Liver (tissue), 9 donors: Measurements from ENCODE around the gene AMT. TPM values are rescaled to one million over a fixed set of nuclear protein-coding genes. Genes with fewer than 3 reads are reported as not detected.

Experiments used
- DNase-seq: peaks from one replicate; pipeline ENCODE4 v3.0.0-alpha.2; 2017; ENCODE audit warnings: low spot score
- H3K27ac ChIP-seq, 2 donors: one replicate each; pipeline ENCODE4 v1.7.0; 2013; ENCODE audit warnings: inconsistent platforms in 2 of 2, low read length in 2 of 2, control low read depth in 1 of 2, low read depth in 1 of 2, mild to moderate bottlenecking in 1 of 2
- H3K27me3 ChIP-seq, 4 donors: one replicate each; pipeline versions ENCODE4 v1.6.1 to v1.7.0; 2013; ENCODE audit warnings: low read length in 3 of 4, inconsistent platforms in 1 of 4, mild to moderate bottlenecking in 1 of 4, moderate library complexity in 1 of 4; ENCODE audit not compliant: control insufficient read depth in 4 of 4, insufficient read depth in 4 of 4
- H3K36me3 ChIP-seq, 4 donors: one replicate each; pipeline versions ENCODE4 v1.6.1 to v1.7.0; 2013; ENCODE audit warnings: low read length in 3 of 4, mild to moderate bottlenecking in 3 of 4, low read depth in 1 of 4, moderate library complexity in 1 of 4; ENCODE audit not compliant: control insufficient read depth in 4 of 4, insufficient read depth in 3 of 4
- H3K4me1 ChIP-seq, 4 donors: one replicate each; pipeline versions ENCODE4 v1.6.1 to v1.7.0; 2013; ENCODE audit warnings: low read length in 3 of 4, mild to moderate bottlenecking in 3 of 4, moderate library complexity in 1 of 4; ENCODE audit not compliant: control insufficient read depth in 4 of 4, insufficient read depth in 4 of 4
- H3K4me3 ChIP-seq, 3 donors: one replicate each; pipeline versions ENCODE4 v1.6.1 to v1.7.0; 2013; ENCODE audit warnings: low read length in 3 of 3, control low read depth in 1 of 3, low read depth in 1 of 3, mild to moderate bottlenecking in 1 of 3
- H3K9ac ChIP-seq, 2 donors: one replicate each; pipeline ENCODE4 v1.7.0; 2013; ENCODE audit warnings: low read length in 2 of 2, mild to moderate bottlenecking in 2 of 2, moderate library complexity in 2 of 2, control low read depth in 1 of 2, low read depth in 1 of 2
- H3K9me3 ChIP-seq, 4 donors: one replicate each; pipeline versions ENCODE4 v1.6.1 to v1.7.0; 2013; ENCODE audit warnings: low read length in 3 of 4; ENCODE audit not compliant: control insufficient read depth in 4 of 4
- EGR1 ChIP-seq, 2 donors: IDR thresholded peaks; 2 replicates each; pipeline ENCODE4 v1.6.1; 2016 to 2018; ENCODE audit warnings: antibody characterized with exemption in 2 of 2, low read depth in 2 of 2
- FOXA1 ChIP-seq: IDR thresholded peaks from 2 replicates; pipeline ENCODE4 v1.6.1; 2016; ENCODE audit warnings: antibody characterized with exemption
- FOXA2 ChIP-seq: IDR thresholded peaks from 2 replicates; pipeline ENCODE4 v1.6.1; 2016; ENCODE audit warnings: antibody characterized with exemption
- GABPA ChIP-seq, 2 donors: IDR thresholded peaks in 1 of 2; conservative IDR thresholded peaks in 1 of 2; 2 replicates each; pipeline ENCODE4 v1.6.1; 2016; ENCODE audit warnings: antibody characterized with exemption in 2 of 2, mild to moderate bottlenecking in 1 of 2, moderate library complexity in 1 of 2
- HNF4A ChIP-seq, 2 donors: conservative IDR thresholded peaks; 2 replicates each; pipeline ENCODE4 v1.6.1; 2016; ENCODE audit warnings: antibody characterized with exemption in 2 of 2, mild to moderate bottlenecking in 2 of 2
- HNF4G ChIP-seq: IDR thresholded peaks from 2 replicates; pipeline ENCODE4 v1.6.1; 2016; ENCODE audit warnings: antibody characterized with exemption
- JUND ChIP-seq, 2 donors: IDR thresholded peaks; 2 replicates each; pipeline ENCODE4 v1.6.1; 2016; ENCODE audit warnings: antibody characterized with exemption in 2 of 2
- MAX ChIP-seq: IDR thresholded peaks from 2 replicates; pipeline ENCODE4 v1.6.1; 2016; ENCODE audit warnings: antibody characterized with exemption
- NR2F2 ChIP-seq: IDR thresholded peaks from 2 replicates; pipeline ENCODE4 v1.6.1; 2016; ENCODE audit warnings: antibody characterized with exemption
- RAD21 ChIP-seq, 2 donors: IDR thresholded peaks; 2 replicates each; pipeline ENCODE4 v1.6.1; 2016; ENCODE audit warnings: antibody characterized with exemption in 2 of 2, mild to moderate bottlenecking in 2 of 2
- RXRA ChIP-seq, 2 donors: IDR thresholded peaks; 2 replicates each; pipeline ENCODE4 v1.6.1; 2017 to 2018; ENCODE audit warnings: antibody characterized with exemption in 2 of 2, mild to moderate bottlenecking in 1 of 2
- SP1 ChIP-seq: IDR thresholded peaks from 2 replicates; pipeline ENCODE4 v1.6.1; 2018; ENCODE audit warnings: antibody characterized with exemption, mild to moderate bottlenecking
- TAF1 ChIP-seq: conservative IDR thresholded peaks from 2 replicates; pipeline ENCODE4 v1.6.1; 2016; ENCODE audit warnings: antibody characterized with exemption, mild to moderate bottlenecking
- YY1 ChIP-seq: IDR thresholded peaks from 2 replicates; pipeline ENCODE4 v1.6.1; 2016; ENCODE audit warnings: antibody characterized with exemption, mild to moderate bottlenecking
- WGBS: extraction: QIAGEN DNeasy Blood & Tissue Kit; methylation state at CpG from one replicate; pipeline ENCODE4 v1.1.7; 2013; 5-methylcytosine and 5-hydroxymethylcytosine counted together
- polyA plus RNA-seq, 2 donors: library from polyadenylated mRNA; stranded (reverse) in 1 of 2; unstranded in 1 of 2; fragments of 200-250 nt in 1 of 2; fragments of >200 nt in 1 of 2; fragmentation: Nextera tagmentation in 1 of 2; extraction: Ambion mirVana in 1 of 2; gene quantifications; one replicate each; pipeline versions ENCODE4 v1.2.1 to v1.2.3, GENCODE V29; 2013 to 2015
- total RNA-seq, 2 donors: library from RNA; depleted of rRNA; stranded (reverse); fragments of >200 nt; gene quantifications; one replicate each; pipeline ENCODE4 v1.2.3, GENCODE V29; 2014
- TF ChIP-seq, protein P1 (sequence below): IDR thresholded peaks from 2 replicates; pipeline ENCODE4 v1.6.1; 2016; ENCODE audit warnings: antibody characterized with exemption
- TF ChIP-seq, protein P2 (sequence below): IDR thresholded peaks from 2 replicates; pipeline ENCODE4 v1.6.1; 2016; ENCODE audit warnings: antibody characterized with exemption
- TF ChIP-seq, protein P3 (sequence below): IDR thresholded peaks from 2 replicates; pipeline ENCODE4 v1.6.1; 2016; ENCODE audit warnings: antibody characterized with exemption, mild to moderate bottlenecking
- donor health status: healthy.
- donor health status: healthy.
- donor health status: healthy.
- donor health status: healthy.
- donor health status: healthy.

Gene AMT
- total and polyA plus RNA-seq, 4 donors, result 15.6 to 28.7 (median 25.5) TPM

- TF ChIP-seq EGR1 (IDR thresholded peaks at IDR 0.05; ENCODE audit: low read depth in 2 of 2) (no peak), NR2F2 (no peak), HNF4A (conservative IDR thresholded peaks at IDR 0.05) (no peak), YY1 (no peak), TAF1 (no peak), GABPA (IDR thresholded peaks at IDR 0.05 in 1 of 2, conservative IDR thresholded peaks at IDR 0.05 in 1 of 2) (no peak), MAX (no peak), HNF4G (no peak), FOXA1 (no peak), RXRA (IDR thresholded peaks at IDR 0.05) (no peak), FOXA2 (no peak)
- TF ChIP-seq, protein P1, sequence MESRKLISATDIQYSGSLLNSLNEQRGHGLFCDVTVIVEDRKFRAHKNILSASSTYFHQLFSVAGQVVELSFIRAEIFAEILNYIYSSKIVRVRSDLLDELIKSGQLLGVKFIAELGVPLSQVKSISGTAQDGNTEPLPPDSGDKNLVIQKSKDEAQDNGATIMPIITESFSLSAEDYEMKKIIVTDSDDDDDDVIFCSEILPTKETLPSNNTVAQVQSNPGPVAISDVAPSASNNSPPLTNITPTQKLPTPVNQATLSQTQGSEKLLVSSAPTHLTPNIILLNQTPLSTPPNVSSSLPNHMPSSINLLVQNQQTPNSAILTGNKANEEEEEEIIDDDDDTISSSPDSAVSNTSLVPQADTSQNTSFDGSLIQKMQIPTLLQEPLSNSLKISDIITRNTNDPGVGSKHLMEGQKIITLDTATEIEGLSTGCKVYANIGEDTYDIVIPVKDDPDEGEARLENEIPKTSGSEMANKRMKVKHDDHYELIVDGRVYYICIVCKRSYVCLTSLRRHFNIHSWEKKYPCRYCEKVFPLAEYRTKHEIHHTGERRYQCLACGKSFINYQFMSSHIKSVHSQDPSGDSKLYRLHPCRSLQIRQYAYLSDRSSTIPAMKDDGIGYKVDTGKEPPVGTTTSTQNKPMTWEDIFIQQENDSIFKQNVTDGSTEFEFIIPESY, result no peak
- Histone ChIP-seq H3K9me3 (peaks cover 0 to 3% (median 0%) of the 10 kb centered on the region in 4 donors), H3K4me1 (peaks cover 0 to 2% (median 0%) of the 10 kb centered on the region in 4 donors), H3K36me3 (peaks cover 3 to 15% (median 13%) of the 10 kb centered on the region in 4 donors), H3K27me3 (no peaks in the 10 kb centered on the region), H3K4me3 (no peak overlapping the region), H3K27ac (no peak overlapping the region), H3K9ac (no peak overlapping the region)
- 94% methylated on average over 11 of the region's 11 CpGs for WGBS
- DNase-seq, result no peak
These were observed 43.9 kb downstream of the AMT start for GRCh38 chr3:49378249-49378895.

- Histone ChIP-seq H3K9ac (no peak overlapping the region), H3K4me1 (peaks cover 0 to 3% (median 0%) of the 10 kb centered on the region in 4 donors), H3K27ac (no peak overlapping the region), H3K4me3 (no peak overlapping the region), H3K36me3 (peaks cover 4 to 23% (median 20%) of the 10 kb centered on the region in 4 donors), H3K27me3 (no peaks in the 10 kb centered on the region), H3K9me3 (peaks cover 0 to 3% (median 0%) of the 10 kb centered on the region in 4 donors)
- 94% methylated on average over 1 of the region's 1 CpG for WGBS
- TF ChIP-seq RXRA (IDR thresholded peaks at IDR 0.05) (no peak), GABPA (IDR thresholded peaks at IDR 0.05 in 1 of 2, conservative IDR thresholded peaks at IDR 0.05 in 1 of 2) (no peak), FOXA2 (no peak), FOXA1 (no peak), NR2F2 (no peak), HNF4G (no peak), RAD21 (IDR thresholded peaks at IDR 0.05) (no peak), JUND (IDR thresholded peaks at IDR 0.05) (no peak), HNF4A (conservative IDR thresholded peaks at IDR 0.05) (no peak), MAX (no peak), EGR1 (IDR thresholded peaks at IDR 0.05; ENCODE audit: low read depth in 2 of 2) (no peak), SP1 (no peak)
- TF ChIP-seq, protein P2, sequence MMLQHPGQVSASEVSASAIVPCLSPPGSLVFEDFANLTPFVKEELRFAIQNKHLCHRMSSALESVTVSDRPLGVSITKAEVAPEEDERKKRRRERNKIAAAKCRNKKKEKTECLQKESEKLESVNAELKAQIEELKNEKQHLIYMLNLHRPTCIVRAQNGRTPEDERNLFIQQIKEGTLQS, result no peak
- TF ChIP-seq, protein P1, result no peak
- TF ChIP-seq, protein P3, sequence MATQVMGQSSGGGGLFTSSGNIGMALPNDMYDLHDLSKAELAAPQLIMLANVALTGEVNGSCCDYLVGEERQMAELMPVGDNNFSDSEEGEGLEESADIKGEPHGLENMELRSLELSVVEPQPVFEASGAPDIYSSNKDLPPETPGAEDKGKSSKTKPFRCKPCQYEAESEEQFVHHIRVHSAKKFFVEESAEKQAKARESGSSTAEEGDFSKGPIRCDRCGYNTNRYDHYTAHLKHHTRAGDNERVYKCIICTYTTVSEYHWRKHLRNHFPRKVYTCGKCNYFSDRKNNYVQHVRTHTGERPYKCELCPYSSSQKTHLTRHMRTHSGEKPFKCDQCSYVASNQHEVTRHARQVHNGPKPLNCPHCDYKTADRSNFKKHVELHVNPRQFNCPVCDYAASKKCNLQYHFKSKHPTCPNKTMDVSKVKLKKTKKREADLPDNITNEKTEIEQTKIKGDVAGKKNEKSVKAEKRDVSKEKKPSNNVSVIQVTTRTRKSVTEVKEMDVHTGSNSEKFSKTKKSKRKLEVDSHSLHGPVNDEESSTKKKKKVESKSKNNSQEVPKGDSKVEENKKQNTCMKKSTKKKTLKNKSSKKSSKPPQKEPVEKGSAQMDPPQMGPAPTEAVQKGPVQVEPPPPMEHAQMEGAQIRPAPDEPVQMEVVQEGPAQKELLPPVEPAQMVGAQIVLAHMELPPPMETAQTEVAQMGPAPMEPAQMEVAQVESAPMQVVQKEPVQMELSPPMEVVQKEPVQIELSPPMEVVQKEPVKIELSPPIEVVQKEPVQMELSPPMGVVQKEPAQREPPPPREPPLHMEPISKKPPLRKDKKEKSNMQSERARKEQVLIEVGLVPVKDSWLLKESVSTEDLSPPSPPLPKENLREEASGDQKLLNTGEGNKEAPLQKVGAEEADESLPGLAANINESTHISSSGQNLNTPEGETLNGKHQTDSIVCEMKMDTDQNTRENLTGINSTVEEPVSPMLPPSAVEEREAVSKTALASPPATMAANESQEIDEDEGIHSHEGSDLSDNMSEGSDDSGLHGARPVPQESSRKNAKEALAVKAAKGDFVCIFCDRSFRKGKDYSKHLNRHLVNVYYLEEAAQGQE, result no peak
- DNase-seq, result no peak
These were observed 44.8 kb downstream of the AMT start for GRCh38 chr3:49377483-49377882.
